GM23248 (cell line): Measurements from ENCODE around the gene C1orf167. TPM values are rescaled to one million over a fixed set of nuclear protein-coding genes. Genes with fewer than 3 reads are reported as not detected.
A peak's percentile ranks its signal among the peaks of the same experiment; 100 is the strongest.

Experiments used
- DNase-seq: peaks from one replicate; pipeline ENCODE4 v3.0.0-alpha.2; 2015
- H2AFZ ChIP-seq: fragments of 200-600 bp; sonication (generic); 2 replicates; pipeline ENCODE4 v1.6.1; 2016; ENCODE audit warnings: antibody characterized with exemption
- H3F3A ChIP-seq: fragments of 200-600 bp; sonication (generic); 2 replicates; pipeline ENCODE4 v1.6.1; 2016; ENCODE audit warnings: mild to moderate bottlenecking, antibody characterized with exemption, mixed run types; ENCODE audit not compliant: insufficient read depth
- H3K27ac ChIP-seq: fragments of 200-600 bp; sonication (generic); 2 replicates; pipeline ENCODE4 v1.5.1; 2016; ENCODE audit warnings: mild to moderate bottlenecking
- H3K27me3 ChIP-seq: fragments of 200-600 bp; sonication (generic); replicated peaks from 2 replicates; pipeline ENCODE4 v1.6.1; 2016; ENCODE audit warnings: mild to moderate bottlenecking; ENCODE audit not compliant: insufficient read depth
- H3K36me3 ChIP-seq: fragments of 200-600 bp; sonication (generic); 2 replicates; pipeline ENCODE4 v1.6.1; 2016; ENCODE audit warnings: low read depth, mild to moderate bottlenecking
- H3K4me1 ChIP-seq: fragments of 200-600 bp; sonication (generic); 2 replicates; pipeline ENCODE4 v1.6.1; 2016; ENCODE audit warnings: mild to moderate bottlenecking; ENCODE audit not compliant: insufficient read depth
- H3K4me2 ChIP-seq: fragments of 200-600 bp; sonication (generic); one replicate; pipeline ENCODE4 v1.6.1; 2016; ENCODE audit warnings: mild to moderate bottlenecking; ENCODE audit not compliant: unreplicated experiment
- H3K4me3 ChIP-seq: fragments of 200-600 bp; sonication (generic); 2 replicates; pipeline ENCODE4 v1.5.1; 2016; ENCODE audit warnings: mild to moderate bottlenecking
- H3K79me2 ChIP-seq: fragments of 200-600 bp; sonication (generic); 2 replicates; pipeline ENCODE4 v1.6.1; 2016; ENCODE audit warnings: mild to moderate bottlenecking; ENCODE audit not compliant: insufficient read depth
- H3K9ac ChIP-seq: fragments of 200-600 bp; sonication (generic); 2 replicates; pipeline ENCODE4 v1.6.1; 2016; ENCODE audit warnings: mild to moderate bottlenecking
- H3K9me2 ChIP-seq: fragments of 200-600 bp; sonication (generic); 2 replicates; pipeline ENCODE4 v1.6.1; 2016; ENCODE audit warnings: mixed run types, mild to moderate bottlenecking, moderate library complexity; ENCODE audit not compliant: insufficient read depth
- H3K9me3 ChIP-seq: fragments of 200-600 bp; sonication (generic); one replicate; pipeline ENCODE4 v1.6.1; 2017; ENCODE audit warnings: low read depth
- H4K20me1 ChIP-seq: fragments of 200-600 bp; sonication (generic); 2 replicates; pipeline ENCODE4 v1.6.0; 2016; ENCODE audit not compliant: insufficient read depth
- EZH2 ChIP-seq: fragments of 200-600 bp; sonication (generic); IDR thresholded peaks from 2 replicates; pipeline ENCODE4 v1.6.1; 2018; ENCODE audit warnings: antibody characterized with exemption, mild to moderate bottlenecking; ENCODE audit not compliant: insufficient read depth, poor library complexity, severe bottlenecking
- EZH2phosphoT487 ChIP-seq: fragments of 200-600 bp; sonication (generic); IDR thresholded peaks from 2 replicates; pipeline ENCODE4 v1.6.1; 2018; ENCODE audit warnings: antibody characterized with exemption, moderate library complexity, mild to moderate bottlenecking, low read depth; ENCODE audit not compliant: insufficient read depth
- WGBS, 2 experiments: methylation state at CpG; one replicate each; pipeline ENCODE4 v1.1.6; 2015 to 2017; ENCODE audit warnings: low lambda C conversion rate in 2 of 2, low coverage in 1 of 2; ENCODE audit errors: missing lambda C conversion rate in 2 of 2; 5-methylcytosine and 5-hydroxymethylcytosine counted together
- in situ Hi-C: fragments of 300-500 bp; cut with MboI; formaldehyde crosslinking; loops from 2 replicates; pipeline ENCODE4 v1.15.0; 2020
- polyA plus RNA-seq: library from polyadenylated mRNA; unstranded; fragments of >200 nt; fragmentation: Nextera tagmentation; extraction: Ambion mirVana; gene quantifications from 2 replicates; pipeline ENCODE4 v1.2.1, GENCODE V29; 2016
- total RNA-seq: library from RNA; depleted of rRNA; stranded (reverse); fragments of >200 nt; shearing (Covaris generic); gene quantifications from 2 replicates; pipeline ENCODE4 v1.2.3, GENCODE V29; 2014

The C1orf167 gene
- total and polyA plus RNA-seq, 2 experiments from 2014 or later: 0.43 TPM; not detected in 1

- H3K4me3 ChIP-seq: no peak overlapping the region
- H3K9me3 ChIP-seq: no peaks in the 10 kb centered on the region
- no peaks in the 10 kb centered on the region for H3F3A ChIP-seq
- H3K4me2 ChIP-seq: no peak overlapping the region
- no peaks in the 10 kb centered on the region for H3K9me2 ChIP-seq
- H3K27me3 ChIP-seq: no peaks in the 10 kb centered on the region
- no peak overlapping the region for H3K9ac ChIP-seq
- TF ChIP-seq EZH2phosphoT487 (no peak), EZH2 (no peak)
- no peaks in the 10 kb centered on the region for H3K36me3 ChIP-seq
- no peak for DNase-seq
- no peak overlapping the region for H2AFZ ChIP-seq
- WGBS, 2 experiments: 75 to 78% methylated on average over 14 of the region's 14 CpGs
- in situ Hi-C loops: no loop called here
- H4K20me1 ChIP-seq: no peaks in the 10 kb centered on the region
- no peak overlapping the region for H3K27ac ChIP-seq
- H3K79me2 ChIP-seq: no peaks in the 10 kb centered on the region
- peaks cover 28% of the 10 kb centered on the region for H3K4me1 ChIP-seq
Measured at GRCh38 chr1:11788549-11789053, 26.6 kb downstream of the C1orf167 start.

DNA sequence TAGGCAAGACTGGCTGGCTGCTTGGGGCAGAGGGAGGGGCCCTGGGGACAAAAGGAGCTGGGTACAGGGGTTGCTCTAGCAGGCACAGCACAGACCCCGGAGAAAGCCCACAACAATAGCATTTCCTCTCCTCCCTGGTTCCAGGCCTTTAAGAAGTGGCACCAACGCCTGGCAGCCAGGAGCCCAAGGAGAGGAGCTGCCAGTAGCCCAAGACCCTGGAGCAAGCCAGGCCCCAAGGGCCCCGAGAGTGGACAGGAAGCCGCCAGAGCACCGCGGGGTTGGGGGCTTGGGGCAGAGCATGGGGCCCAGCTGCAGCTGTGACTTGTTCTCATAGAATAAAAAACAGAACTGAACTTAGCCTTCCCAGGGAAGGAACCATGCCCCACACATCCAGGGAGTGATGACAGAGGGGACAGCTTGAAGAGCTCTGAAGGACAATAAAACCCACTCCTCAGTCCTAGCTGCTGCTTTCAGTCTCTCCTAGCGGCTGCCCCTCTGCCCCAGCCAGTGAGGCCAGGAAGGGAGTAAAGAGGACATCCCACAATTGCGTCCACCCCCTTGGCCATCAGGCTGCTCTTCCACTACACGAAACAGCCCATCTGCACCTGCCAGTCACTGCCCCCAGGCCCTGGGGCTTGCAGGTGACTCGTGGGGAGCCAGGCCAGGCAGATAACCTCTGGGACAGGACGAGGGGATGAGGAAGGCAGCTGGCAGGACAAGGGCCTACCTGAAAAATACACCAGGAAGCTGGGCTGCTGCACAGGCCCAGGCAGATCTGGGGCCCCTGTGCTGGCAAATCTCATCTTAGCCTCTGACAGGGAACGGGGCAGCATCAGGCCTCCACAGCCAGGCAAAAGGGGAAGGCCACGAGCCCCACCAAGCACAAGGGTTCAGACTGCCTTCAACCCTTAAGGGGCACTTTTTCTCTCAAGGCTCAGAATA is 27.4 kb downstream of the C1orf167 start:
- Histone ChIP-seq H3K9ac (no peak overlapping the region), H3K27ac (no peak overlapping the region), H3F3A (no peaks in the 10 kb centered on the region), H3K79me2 (no peaks in the 10 kb centered on the region), H2AFZ (no peak overlapping the region), H3K4me3 (no peak overlapping the region), H3K9me2 (no peaks in the 10 kb centered on the region), H3K4me1 (peaks cover 28% of the 10 kb centered on the region), H4K20me1 (no peaks in the 10 kb centered on the region), H3K9me3 (no peaks in the 10 kb centered on the region), H3K4me2 (no peak overlapping the region), H3K27me3 (no peaks in the 10 kb centered on the region), H3K36me3 (peaks cover 4% of the 10 kb centered on the region; the same call in 1 of the 2 replicates)
- no peak for DNase-seq
- in situ Hi-C loops: no loop called here
- TF ChIP-seq EZH2phosphoT487 (no peak), EZH2 (no peak)
- 76 to 80% methylated on average over 11 to 13 of the region's 13 CpGs for WGBS, 2 experiments

GRCh38 chr1:11790101-11790879 is 28.3 kb downstream of the C1orf167 start:
- peaks cover 5% of the 10 kb centered on the region; the same call in 1 of the 2 replicates for H3K36me3 ChIP-seq
- no peaks in the 10 kb centered on the region for H3K9me3 ChIP-seq
- no peaks in the 10 kb centered on the region for H3F3A ChIP-seq
- H2AFZ ChIP-seq: peak overlapping the region; percentile 62
- H3K79me2 ChIP-seq: no peaks in the 10 kb centered on the region
- H3K4me2 ChIP-seq: peak overlapping the region; percentile 66
- no peaks in the 10 kb centered on the region for H4K20me1 ChIP-seq
- TF ChIP-seq EZH2: no peak
- no peak for TF ChIP-seq EZH2phosphoT487
- peaks cover 28% of the 10 kb centered on the region for H3K4me1 ChIP-seq
- 59 to 61% methylated on average over 20 of the region's 20 CpGs for WGBS, 2 experiments
- H3K27me3 ChIP-seq: no peaks in the 10 kb centered on the region
- H3K4me3 ChIP-seq: peak overlapping the region; percentile 31; the same call in 1 of the 2 replicates
- H3K9me2 ChIP-seq: no peaks in the 10 kb centered on the region
- in situ Hi-C loops: no loop called here
- peak overlapping the region; percentile 69 for H3K9ac ChIP-seq
- peak overlapping the region; percentile 71 for H3K27ac ChIP-seq
- no peak for DNase-seq
